A549 (cell line): ENCODE results near the gene SLC35B2.

Experiments used
- CBX8 ChIP-seq: fragments of 200-600 bp; sonication (generic); IDR thresholded peaks from 2 replicates; pipeline ENCODE4 v1.6.1; 2016
- CEBPB ChIP-seq, 2 experiments: fragments of >200 bp in 1 of 2; sonication (Bioruptor Twin) in 1 of 2; formaldehyde crosslinking in 1 of 2; IDR thresholded peaks; 2 replicates each; pipeline ENCODE4 v1.6.1; 2012 to 2016
- EP300 ChIP-seq, 2 experiments: fragments of >200 bp; sonication (Bioruptor Twin); formaldehyde crosslinking; IDR thresholded peaks; 2 replicates in 1 of 2; 3 replicates in 1 of 2; pipeline ENCODE4 v1.6.1; 2016 to 2017
- ESRRA ChIP-seq: fragments of 150-350 bp; IDR thresholded peaks from 2 replicates; pipeline ENCODE4 v1.6.1; 2014; ENCODE audit warnings: mild to moderate bottlenecking, low read length, borderline replicate concordance
- MAZ ChIP-seq: fragments of 150-350 bp; IDR thresholded peaks from 2 replicates; pipeline ENCODE4 v1.6.1; 2014; ENCODE audit warnings: antibody characterized with exemption, low read depth, low read length, borderline replicate concordance
- POLR2A ChIP-seq: IDR thresholded peaks from 2 replicates; pipeline ENCODE4 v1.6.1; 2012; ENCODE audit warnings: mild to moderate bottlenecking, low read length
- SMC3 ChIP-seq: fragments of >200 bp; sonication (Bioruptor Twin); formaldehyde crosslinking; IDR thresholded peaks from 3 replicates; pipeline ENCODE4 v1.6.1; 2018; ENCODE audit warnings: inconsistent platforms
- SREBF2 ChIP-seq: fragments of 450-650 bp; IDR thresholded peaks from 2 replicates; pipeline ENCODE4 v1.6.1; 2014; ENCODE audit warnings: mild to moderate bottlenecking, moderate library complexity
- TF ChIP-seq, protein P1 (sequence below): fragments of >200 bp; sonication (Bioruptor Twin); formaldehyde crosslinking; IDR thresholded peaks from 3 replicates; pipeline ENCODE4 v1.5.1; 2016
- TF ChIP-seq, protein P2 (sequence below): IDR thresholded peaks from 2 replicates; pipeline ENCODE4 v1.6.1; 2012
- TF ChIP-seq, protein P3 (sequence below): fragments of 450-650 bp; IDR thresholded peaks from 2 replicates; pipeline ENCODE4 v1.6.1; 2014; ENCODE audit warnings: antibody characterized with exemption

DNA sequence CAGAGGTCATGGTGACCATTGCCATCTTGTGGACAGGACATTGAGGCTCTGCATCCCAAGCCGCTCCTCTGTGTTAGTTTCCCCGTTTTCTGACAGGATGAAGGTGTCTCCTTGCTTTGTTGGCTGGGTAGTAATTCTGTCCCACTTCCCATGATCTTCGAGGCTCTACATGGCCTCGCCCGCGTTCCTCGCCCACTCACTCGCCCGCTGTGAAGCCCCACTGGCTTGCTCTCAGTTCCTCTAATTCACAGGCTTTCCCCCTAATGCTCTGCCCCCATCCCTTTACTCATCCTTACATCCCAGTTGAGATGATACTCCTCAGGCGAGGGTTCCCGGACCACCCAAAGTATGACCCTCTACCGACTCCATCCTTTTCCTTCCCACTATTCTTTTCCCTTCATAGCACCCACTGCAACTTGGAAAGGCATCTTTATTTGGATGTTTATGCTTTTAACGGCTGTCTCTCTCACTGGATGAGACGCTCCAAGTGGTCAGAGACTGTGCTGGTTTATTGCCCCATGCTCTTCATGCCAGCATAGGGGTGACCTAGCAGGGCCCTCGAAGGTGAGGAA lies 511 bp upstream of the SLC35B2 start:
- TF ChIP-seq, protein P1, sequence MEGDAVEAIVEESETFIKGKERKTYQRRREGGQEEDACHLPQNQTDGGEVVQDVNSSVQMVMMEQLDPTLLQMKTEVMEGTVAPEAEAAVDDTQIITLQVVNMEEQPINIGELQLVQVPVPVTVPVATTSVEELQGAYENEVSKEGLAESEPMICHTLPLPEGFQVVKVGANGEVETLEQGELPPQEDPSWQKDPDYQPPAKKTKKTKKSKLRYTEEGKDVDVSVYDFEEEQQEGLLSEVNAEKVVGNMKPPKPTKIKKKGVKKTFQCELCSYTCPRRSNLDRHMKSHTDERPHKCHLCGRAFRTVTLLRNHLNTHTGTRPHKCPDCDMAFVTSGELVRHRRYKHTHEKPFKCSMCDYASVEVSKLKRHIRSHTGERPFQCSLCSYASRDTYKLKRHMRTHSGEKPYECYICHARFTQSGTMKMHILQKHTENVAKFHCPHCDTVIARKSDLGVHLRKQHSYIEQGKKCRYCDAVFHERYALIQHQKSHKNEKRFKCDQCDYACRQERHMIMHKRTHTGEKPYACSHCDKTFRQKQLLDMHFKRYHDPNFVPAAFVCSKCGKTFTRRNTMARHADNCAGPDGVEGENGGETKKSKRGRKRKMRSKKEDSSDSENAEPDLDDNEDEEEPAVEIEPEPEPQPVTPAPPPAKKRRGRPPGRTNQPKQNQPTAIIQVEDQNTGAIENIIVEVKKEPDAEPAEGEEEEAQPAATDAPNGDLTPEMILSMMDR, result no peak
- TF ChIP-seq, protein P2, sequence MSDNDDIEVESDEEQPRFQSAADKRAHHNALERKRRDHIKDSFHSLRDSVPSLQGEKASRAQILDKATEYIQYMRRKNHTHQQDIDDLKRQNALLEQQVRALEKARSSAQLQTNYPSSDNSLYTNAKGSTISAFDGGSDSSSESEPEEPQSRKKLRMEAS, result no peak
- TF ChIP-seq CBX8, result no peak
- no peak for TF ChIP-seq SREBF2
- TF ChIP-seq, protein P3, sequence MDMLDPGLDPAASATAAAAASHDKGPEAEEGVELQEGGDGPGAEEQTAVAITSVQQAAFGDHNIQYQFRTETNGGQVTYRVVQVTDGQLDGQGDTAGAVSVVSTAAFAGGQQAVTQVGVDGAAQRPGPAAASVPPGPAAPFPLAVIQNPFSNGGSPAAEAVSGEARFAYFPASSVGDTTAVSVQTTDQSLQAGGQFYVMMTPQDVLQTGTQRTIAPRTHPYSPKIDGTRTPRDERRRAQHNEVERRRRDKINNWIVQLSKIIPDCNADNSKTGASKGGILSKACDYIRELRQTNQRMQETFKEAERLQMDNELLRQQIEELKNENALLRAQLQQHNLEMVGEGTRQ, result no peak
- TF ChIP-seq ESRRA, result no peak; the same call in 1 of the 2 replicates
- no peak for TF ChIP-seq POLR2A
- TF ChIP-seq SMC3, result no peak
- no peak for TF ChIP-seq EP300 (IDR thresholded peaks at IDR 0.05)
- no peak for TF ChIP-seq MAZ
- no peak for TF ChIP-seq CEBPB (IDR thresholded peaks at IDR 0.05)
